Measurements from ENCODE around the gene MGAT3. TPM values are rescaled to one million over a fixed set of nuclear protein-coding genes. Genes with fewer than 3 reads are reported as not detected.
"Not testable (repeated sequence)": the region's sequence is repeated elsewhere in the genome, so short reads cannot be mapped to it uniquely, and the experiment has no call there.

Gene MGAT3, protein sequence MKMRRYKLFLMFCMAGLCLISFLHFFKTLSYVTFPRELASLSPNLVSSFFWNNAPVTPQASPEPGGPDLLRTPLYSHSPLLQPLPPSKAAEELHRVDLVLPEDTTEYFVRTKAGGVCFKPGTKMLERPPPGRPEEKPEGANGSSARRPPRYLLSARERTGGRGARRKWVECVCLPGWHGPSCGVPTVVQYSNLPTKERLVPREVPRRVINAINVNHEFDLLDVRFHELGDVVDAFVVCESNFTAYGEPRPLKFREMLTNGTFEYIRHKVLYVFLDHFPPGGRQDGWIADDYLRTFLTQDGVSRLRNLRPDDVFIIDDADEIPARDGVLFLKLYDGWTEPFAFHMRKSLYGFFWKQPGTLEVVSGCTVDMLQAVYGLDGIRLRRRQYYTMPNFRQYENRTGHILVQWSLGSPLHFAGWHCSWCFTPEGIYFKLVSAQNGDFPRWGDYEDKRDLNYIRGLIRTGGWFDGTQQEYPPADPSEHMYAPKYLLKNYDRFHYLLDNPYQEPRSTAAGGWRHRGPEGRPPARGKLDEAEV
- not detected in 2 replicates for total RNA-seq (2014; rRNA removed; shearing (Covaris generic))

DNA sequence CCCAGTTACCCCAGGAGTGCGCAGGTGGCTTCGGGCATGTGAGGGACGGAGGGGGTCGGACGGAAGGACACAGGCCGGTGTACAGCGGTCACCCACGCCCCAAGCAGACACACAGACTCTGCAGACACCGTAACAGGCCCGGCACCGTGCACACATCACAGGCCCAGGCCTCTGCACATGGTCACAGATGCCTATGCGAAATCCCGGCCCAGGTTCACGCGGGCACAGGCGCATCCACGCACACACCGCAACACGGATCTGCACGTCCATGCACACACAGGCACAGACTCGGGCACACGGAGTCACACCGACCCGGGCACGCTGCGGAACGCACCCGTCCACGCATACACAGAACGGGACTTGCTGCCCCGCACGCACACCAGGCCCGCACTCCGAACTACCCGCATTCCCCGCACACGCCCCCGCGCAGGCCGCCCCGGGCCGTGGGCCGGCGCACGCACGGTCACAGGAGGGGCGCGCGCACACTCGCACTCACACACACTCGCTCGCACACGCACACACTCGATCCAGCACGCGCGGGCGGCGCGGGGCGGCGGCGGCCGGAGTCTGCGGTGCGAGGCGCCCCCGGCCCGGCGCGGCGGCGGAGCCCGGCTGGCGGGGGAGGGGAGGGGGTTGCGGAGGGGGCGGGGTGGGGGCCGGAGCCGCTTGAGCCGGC, at the start of gene MGAT3:
MGAT3 (plus strand) TSS at position 491 of the 676 bp plus-strand sequence. CDS start 30,336 bp downstream, outside the sequence.
- no peak for DNase-seq (ENCODE audit: low read depth)

GRCh38 chr22:39408173-39408572, 48.6 kb upstream of the MGAT3 start:
- DNase-seq (ENCODE audit: low read depth) = no peak

DNA sequence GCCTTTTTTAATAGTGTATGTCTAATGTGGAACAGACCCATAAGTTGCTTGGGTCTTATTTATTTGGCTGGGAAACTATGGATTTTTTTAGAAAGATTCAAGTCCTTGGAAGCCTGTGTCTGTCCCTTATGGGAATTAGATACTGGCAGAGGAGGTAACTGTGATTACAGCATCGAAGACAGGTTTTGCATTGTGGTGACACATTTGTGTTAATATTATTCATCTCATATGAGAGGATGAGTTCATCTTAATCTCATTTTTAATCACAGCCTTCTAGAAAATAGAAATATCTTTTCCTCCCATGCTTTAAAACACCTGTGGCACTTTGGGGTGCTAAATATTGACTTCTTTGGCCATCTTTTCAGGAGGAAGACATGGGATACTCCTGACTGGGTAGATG, 48.0 kb upstream of the MGAT3 start:
- DNase-seq (ENCODE audit: low read depth) = no peak

- no peak for DNase-seq (ENCODE audit: low read depth)
These were observed 47.2 kb upstream of the MGAT3 start for GRCh38 chr22:39409516-39410029.

DNA sequence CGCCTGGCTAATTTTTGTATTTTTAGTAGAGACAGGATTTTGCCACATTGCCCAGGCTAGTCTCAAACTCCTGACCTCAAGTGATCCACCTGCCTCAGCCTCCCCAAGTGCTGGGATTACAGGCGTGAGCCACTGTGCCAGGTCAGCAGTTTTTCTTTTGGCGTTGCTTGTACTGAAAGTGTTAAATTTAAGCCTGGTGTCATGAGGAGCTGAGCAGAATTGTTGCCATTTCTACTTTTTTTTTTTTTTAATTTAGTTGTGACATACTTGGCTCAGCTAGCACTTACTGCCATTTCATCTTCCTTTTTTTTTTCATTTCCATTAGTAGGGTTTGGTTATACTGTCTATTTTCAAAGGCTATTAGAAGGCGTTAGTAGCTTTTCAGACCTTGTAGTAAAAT, 46.5 kb upstream of the MGAT3 start:
- DNase-seq (ENCODE audit: low read depth) = no peak

GRCh38 chr22:39411828-39412365, 44.9 kb upstream of the MGAT3 start:
- not testable (repeated sequence) for DNase-seq (ENCODE audit: low read depth)

- not testable (repeated sequence) for DNase-seq (ENCODE audit: low read depth)
These were observed 43.6 kb upstream of the MGAT3 start for GRCh38 chr22:39413204-39413603.

DNA sequence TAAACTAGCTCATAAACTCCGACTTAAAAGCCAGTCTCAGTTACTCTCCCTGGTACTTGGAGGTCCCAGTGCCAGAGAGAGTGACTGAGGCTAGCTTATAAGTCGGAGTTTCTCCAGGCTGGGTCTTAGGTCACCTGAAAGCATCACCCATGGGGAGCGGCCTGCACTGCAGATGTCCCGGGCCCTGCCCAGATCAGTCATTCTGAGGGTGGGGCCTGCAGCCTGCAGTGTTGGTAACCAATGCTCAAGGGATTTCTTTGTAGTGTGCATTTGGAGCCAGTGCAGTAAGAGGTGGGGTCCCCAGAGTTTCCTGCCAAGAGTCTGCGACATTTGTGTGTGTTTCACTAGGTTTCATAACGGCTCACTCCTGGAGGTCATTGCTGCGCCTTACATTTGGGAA, 42.4 kb upstream of the MGAT3 start:
- no peak for DNase-seq (ENCODE audit: low read depth)

GRCh38 chr22:39414886-39415285, 41.9 kb upstream of the MGAT3 start:
- no peak for DNase-seq (ENCODE audit: low read depth)

DNA sequence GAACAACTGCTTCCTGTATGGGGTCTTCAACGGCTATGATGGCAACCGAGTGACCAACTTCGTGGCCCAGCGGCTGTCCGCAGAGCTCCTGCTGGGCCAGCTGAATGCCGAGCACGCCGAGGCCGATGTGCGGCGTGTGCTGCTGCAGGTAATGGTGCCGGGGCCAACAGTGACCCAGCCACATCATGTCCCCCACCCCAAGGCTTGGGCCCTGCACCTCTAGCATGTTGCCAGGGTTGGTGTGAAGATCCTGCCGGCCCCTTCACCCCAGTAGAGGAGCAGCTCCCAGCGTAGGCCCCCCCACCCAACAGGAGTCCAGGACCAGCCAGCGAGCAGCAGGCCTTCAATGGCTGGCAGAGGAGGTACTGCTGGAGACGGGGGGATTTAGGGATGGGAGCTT, 41.3 kb upstream of the MGAT3 start:
- no peak for DNase-seq (ENCODE audit: low read depth)

- no peak for DNase-seq (ENCODE audit: low read depth)
These were observed 40.5 kb upstream of the MGAT3 start for GRCh38 chr22:39416319-39416718.

DNA sequence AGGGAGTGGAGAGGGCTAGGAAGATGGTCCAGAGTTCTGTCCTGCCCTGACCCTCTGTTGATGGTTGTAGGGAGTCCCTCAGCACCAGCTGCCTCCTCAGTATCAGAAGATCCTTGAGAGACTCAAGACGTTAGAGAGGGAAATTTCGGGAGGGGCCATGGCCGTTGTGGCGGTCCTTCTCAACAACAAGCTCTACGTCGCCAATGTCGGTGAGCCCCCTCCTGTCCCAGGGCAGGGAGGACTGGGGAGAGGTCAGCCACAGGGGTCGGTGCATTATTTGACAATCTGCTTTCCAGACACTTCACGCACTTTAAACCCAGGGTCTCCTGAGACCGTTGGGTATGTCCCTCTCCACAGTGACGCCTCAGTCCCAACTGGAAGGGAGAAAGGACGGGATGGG, 39.2 kb upstream of the MGAT3 start:
- DNase-seq (ENCODE audit: low read depth) = no peak

DNA sequence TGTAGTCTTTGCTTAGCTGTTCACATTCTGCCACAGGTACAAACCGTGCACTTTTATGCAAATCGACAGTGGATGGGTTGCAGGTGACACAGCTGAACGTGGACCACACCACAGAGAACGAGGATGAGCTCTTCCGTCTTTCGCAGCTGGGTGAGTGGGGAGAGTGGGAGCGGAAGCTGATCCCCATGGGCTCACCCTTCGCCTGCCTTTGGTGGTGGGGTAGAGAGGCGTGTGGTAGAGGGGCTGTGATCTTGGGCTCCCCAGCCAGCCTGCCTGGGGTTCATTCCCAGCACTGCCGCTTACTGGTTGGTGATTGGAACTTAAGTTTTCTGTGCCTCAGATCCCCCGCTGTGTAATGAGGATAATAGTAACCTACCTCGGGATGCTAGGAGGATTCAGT, 38.1 kb upstream of the MGAT3 start:
- no peak for DNase-seq (ENCODE audit: low read depth)

GRCh38 chr22:39419096-39419495, 37.7 kb upstream of the MGAT3 start:
- DNase-seq (ENCODE audit: low read depth) = no peak

- DNase-seq (ENCODE audit: low read depth) = no peak
These were observed 36.9 kb upstream of the MGAT3 start for GRCh38 chr22:39419911-39420310.

DNA sequence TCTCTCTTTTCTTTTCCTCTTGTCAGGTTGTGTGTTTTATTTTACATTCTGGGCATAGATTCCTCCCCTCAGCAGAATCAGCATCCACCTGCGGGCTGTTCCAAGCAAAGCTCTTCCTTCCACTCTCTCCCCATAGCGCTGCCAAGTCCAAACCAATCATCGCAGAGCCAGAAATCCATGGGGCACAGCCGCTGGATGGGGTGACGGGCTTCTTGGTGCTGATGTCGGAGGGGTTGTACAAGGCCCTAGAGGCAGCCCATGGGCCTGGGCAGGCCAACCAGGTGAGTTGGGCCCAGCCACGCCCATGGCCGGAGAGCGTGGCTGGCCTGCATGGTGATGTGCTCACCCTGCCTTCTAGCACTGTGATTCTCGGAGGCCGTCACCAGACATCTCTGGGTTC, 35.1 kb upstream of the MGAT3 start:
- no peak for DNase-seq (ENCODE audit: low read depth)

GRCh38 chr22:39422101-39422500, 34.7 kb upstream of the MGAT3 start:
- no peak for DNase-seq (ENCODE audit: low read depth)

DNA sequence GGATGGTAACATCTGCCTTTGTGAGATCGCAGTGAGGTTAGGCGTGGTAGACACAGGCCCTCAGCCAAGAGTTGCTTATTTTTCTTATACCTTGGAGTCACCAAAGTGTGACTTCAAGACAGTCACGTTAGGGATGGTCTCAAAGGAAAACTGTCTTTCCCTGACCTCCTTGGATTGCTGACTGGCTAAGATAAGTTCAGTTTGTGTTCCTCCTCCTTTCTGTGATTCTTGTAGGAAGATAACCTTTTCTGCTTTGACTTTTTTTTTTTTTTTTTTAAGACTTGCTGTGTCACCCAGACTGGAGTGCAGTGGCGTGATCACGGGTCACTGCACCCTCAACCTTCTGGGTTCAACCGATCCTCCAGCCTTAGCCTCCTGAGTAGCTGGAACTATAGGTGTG, 34.1 kb upstream of the MGAT3 start:
- no peak for DNase-seq (ENCODE audit: low read depth)

DNA sequence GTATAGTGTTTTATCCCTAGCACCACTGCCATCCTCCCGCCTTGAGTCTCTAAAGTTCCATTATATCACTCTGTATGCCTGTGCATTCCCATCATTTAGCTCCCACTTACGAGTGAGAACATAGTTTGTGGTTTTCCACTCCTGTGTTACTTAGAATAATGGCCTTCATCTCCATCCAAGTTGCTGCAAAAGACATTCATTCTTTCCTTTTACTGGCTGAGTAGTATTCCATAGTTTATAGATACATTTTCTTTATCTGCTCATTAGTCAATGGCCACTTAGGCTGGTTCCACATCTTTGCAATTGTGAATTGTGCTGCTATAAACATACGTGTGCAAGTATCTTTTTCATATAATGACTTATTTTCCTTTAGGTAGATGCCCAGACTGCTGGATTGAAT, 32.8 kb upstream of the MGAT3 start:
- no peak for DNase-seq (ENCODE audit: low read depth)

DNA sequence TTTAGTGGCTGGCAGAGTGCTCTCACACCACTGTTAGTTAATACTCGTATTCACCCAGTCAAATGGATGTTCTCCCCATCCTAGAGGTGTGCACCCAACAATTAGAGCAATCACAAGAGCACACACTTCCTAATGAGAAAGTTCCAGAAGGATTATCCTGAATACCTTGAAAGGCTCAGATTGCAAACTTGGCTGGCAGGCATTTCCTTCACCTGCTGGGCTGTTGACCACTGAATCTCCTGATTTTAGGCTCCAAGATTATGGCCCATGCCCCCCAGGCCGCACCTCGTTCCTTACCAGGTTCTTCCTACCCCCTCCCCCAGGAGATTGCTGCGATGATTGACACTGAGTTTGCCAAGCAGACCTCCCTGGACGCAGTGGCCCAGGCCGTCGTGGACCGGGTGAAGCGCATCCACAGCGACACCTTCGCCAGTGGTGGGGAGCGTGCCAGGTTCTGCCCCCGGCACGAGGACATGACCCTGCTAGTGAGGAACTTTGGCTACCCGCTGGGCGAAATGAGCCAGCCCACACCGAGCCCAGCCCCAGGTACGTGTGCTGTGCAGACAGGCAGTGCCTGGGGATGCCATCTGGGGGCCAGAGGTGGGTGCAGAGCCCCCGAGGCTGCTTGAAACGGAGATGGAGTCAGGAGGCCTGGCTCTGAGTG, 30.3 kb upstream of the MGAT3 start:
- DNase-seq (ENCODE audit: low read depth) = no peak

DNA sequence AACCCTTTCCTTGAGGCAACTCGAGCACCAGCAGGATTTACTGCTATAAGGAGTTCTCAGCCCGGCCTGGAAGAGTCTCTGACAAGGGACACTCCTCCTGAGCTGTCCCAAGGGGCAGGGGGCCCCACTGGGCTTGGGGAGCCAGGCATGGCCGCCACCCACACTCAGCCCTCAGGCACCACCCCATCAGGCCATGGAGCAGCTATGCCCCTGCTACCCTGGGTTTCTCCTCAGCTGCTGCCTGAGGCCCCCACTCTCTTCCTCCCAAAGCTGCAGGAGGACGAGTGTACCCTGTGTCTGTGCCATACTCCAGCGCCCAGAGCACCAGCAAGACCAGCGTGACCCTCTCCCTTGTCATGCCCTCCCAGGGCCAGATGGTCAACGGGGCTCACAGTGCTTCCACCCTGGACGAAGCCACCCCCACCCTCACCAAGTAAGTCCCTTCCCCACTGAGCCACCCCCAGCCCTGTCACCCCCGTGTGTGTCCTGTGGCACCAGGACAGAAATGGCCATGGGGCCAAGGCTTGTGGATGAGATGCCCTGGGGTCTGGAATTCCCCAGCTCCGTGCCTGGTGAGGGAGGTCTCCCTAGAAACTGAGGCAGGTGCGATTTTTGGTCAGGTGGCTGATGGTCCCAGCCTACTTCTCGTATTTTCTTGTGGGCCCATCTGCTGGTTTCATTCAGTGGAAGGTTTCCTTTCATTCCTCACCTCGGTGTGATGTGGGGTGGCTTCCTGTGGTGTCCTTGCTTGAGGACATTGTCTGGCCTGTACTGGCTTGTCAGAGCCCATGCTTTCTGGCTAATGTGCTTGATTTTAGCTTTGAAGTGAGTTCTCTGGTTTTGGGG, 28.8 kb upstream of the MGAT3 start:
- DNase-seq (ENCODE audit: low read depth) = no peak

Data from M059J (cell line).